Measurements from ENCODE around the gene OLA1.

OLA1 gene

GRCh38 chr2:174177316-174177890 is 70.9 kb downstream of the OLA1 start:
- H3K27me3 ChIP-seq (ENCODE audit: insufficient read depth, poor library complexity, severe bottlenecking): no peaks in the 10 kb centered on the region
- H3K27ac ChIP-seq (replicated peaks): no peak overlapping the region
- no peak overlapping the region for H3K4me3 ChIP-seq (replicated peaks; ENCODE audit: insufficient read depth, low read length)
- no peak for DNase-seq (ENCODE audit: low read depth in 1 of 2, low spot score in 1 of 2)
- no peak for TF ChIP-seq POLR2AphosphoS5 (IDR thresholded peaks at IDR 0.05; ENCODE audit: low read depth)
- TF ChIP-seq GABPA (IDR thresholded peaks at IDR 0.05; ENCODE audit: low read depth): no peak

- Histone ChIP-seq H3K4me3 (replicated peaks; ENCODE audit: insufficient read depth, low read length) (no peak overlapping the region), H3K27me3 (ENCODE audit: insufficient read depth, poor library complexity, severe bottlenecking) (no peaks in the 10 kb centered on the region), H3K27ac (replicated peaks) (no peak overlapping the region)
- DNase-seq (ENCODE audit: low read depth in 1 of 2, low spot score in 1 of 2): no peak
- TF ChIP-seq CTCF (IDR thresholded peaks at IDR 0.05; ENCODE audit: insufficient read depth, low read length): no peak
- TF ChIP-seq GABPA (IDR thresholded peaks at IDR 0.05; ENCODE audit: low read depth): no peak
- TF ChIP-seq POLR2AphosphoS5 (IDR thresholded peaks at IDR 0.05; ENCODE audit: low read depth): no peak
- TF ChIP-seq REST (IDR thresholded peaks at IDR 0.05; ENCODE audit: insufficient replicate concordance, low read depth): no peak
- no peak for TF ChIP-seq SPI1 (IDR thresholded peaks at IDR 0.05; ENCODE audit: borderline replicate concordance, low read depth)
Measured at GRCh38 chr2:174176898-174177297, 71.4 kb downstream of the OLA1 start.

GRCh38 chr2:174174741-174175140 is 73.6 kb downstream of the OLA1 start:
- Histone ChIP-seq H3K27me3 (ENCODE audit: insufficient read depth, poor library complexity, severe bottlenecking) (no peaks in the 10 kb centered on the region), H3K4me3 (replicated peaks; ENCODE audit: insufficient read depth, low read length) (no peak overlapping the region), H3K27ac (replicated peaks) (no peak overlapping the region)
- DNase-seq (ENCODE audit: low read depth in 1 of 2, low spot score in 1 of 2): no peak
- TF ChIP-seq REST (IDR thresholded peaks at IDR 0.05; ENCODE audit: insufficient replicate concordance, low read depth) (no peak), CTCF (IDR thresholded peaks at IDR 0.05; ENCODE audit: insufficient read depth, low read length) (no peak), SPI1 (IDR thresholded peaks at IDR 0.05; ENCODE audit: borderline replicate concordance, low read depth) (no peak), GABPA (IDR thresholded peaks at IDR 0.05; ENCODE audit: low read depth) (no peak), POLR2AphosphoS5 (IDR thresholded peaks at IDR 0.05; ENCODE audit: low read depth) (no peak)

- no peak for DNase-seq (ENCODE audit: low read depth in 1 of 2, low spot score in 1 of 2)
- Histone ChIP-seq H3K27me3 (ENCODE audit: insufficient read depth, poor library complexity, severe bottlenecking) (no peaks in the 10 kb centered on the region), H3K27ac (replicated peaks) (no peak overlapping the region), H3K4me3 (replicated peaks; ENCODE audit: insufficient read depth, low read length) (no peak overlapping the region)
- TF ChIP-seq POLR2AphosphoS5 (IDR thresholded peaks at IDR 0.05; ENCODE audit: low read depth) (no peak), SPI1 (IDR thresholded peaks at IDR 0.05; ENCODE audit: borderline replicate concordance, low read depth) (no peak), CTCF (IDR thresholded peaks at IDR 0.05; ENCODE audit: insufficient read depth, low read length) (no peak), GABPA (IDR thresholded peaks at IDR 0.05; ENCODE audit: low read depth) (no peak), REST (IDR thresholded peaks at IDR 0.05; ENCODE audit: insufficient replicate concordance, low read depth) (no peak)
Measured at GRCh38 chr2:174172802-174173355, 75.5 kb downstream of the OLA1 start.
